Measurements from ENCODE around the gene VCAN.

VCAN gene

GRCh38 chr5:83469075-83469474 is 2.5 kb upstream of the VCAN start:
- TF ChIP-seq, protein P1, sequence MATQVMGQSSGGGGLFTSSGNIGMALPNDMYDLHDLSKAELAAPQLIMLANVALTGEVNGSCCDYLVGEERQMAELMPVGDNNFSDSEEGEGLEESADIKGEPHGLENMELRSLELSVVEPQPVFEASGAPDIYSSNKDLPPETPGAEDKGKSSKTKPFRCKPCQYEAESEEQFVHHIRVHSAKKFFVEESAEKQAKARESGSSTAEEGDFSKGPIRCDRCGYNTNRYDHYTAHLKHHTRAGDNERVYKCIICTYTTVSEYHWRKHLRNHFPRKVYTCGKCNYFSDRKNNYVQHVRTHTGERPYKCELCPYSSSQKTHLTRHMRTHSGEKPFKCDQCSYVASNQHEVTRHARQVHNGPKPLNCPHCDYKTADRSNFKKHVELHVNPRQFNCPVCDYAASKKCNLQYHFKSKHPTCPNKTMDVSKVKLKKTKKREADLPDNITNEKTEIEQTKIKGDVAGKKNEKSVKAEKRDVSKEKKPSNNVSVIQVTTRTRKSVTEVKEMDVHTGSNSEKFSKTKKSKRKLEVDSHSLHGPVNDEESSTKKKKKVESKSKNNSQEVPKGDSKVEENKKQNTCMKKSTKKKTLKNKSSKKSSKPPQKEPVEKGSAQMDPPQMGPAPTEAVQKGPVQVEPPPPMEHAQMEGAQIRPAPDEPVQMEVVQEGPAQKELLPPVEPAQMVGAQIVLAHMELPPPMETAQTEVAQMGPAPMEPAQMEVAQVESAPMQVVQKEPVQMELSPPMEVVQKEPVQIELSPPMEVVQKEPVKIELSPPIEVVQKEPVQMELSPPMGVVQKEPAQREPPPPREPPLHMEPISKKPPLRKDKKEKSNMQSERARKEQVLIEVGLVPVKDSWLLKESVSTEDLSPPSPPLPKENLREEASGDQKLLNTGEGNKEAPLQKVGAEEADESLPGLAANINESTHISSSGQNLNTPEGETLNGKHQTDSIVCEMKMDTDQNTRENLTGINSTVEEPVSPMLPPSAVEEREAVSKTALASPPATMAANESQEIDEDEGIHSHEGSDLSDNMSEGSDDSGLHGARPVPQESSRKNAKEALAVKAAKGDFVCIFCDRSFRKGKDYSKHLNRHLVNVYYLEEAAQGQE (IDR thresholded peaks at IDR 0.05; ENCODE audit: insufficient read depth in 1 of 2, low read depth in 2 of 2, low read length in 2 of 2): no peak
- TF ChIP-seq FOXP2 (optimal IDR thresholded peaks at IDR 0.05; ENCODE audit: borderline replicate concordance, extremely low read depth, extremely low read length, insufficient read depth) (no peak), SIN3A (IDR thresholded peaks at IDR 0.05; ENCODE audit: borderline replicate concordance, insufficient read depth, low read length) (no peak), POLR2AphosphoS5 (IDR thresholded peaks at IDR 0.05; ENCODE audit: low read depth, low read length) (no peak), TAF1 (IDR thresholded peaks at IDR 0.05; ENCODE audit: borderline replicate concordance, insufficient read depth, low read length) (no peak)

GRCh38 chr5:83470526-83471404 is 779 bp upstream of the VCAN start:
- TF ChIP-seq TAF1 (IDR thresholded peaks at IDR 0.05; ENCODE audit: borderline replicate concordance, insufficient read depth, low read length): no peak
- TF ChIP-seq SIN3A (IDR thresholded peaks at IDR 0.05; ENCODE audit: borderline replicate concordance, insufficient read depth, low read length): 0 out of 2 replicates have a peak, but pooled peaks have one; percentile 2

GRCh38 chr5:83472213-83472507 is 616 bp downstream of the VCAN start:
- no peak for TF ChIP-seq POLR2AphosphoS5 (IDR thresholded peaks at IDR 0.05; ENCODE audit: low read depth, low read length)
- TF ChIP-seq FOXP2 (optimal IDR thresholded peaks at IDR 0.05; ENCODE audit: borderline replicate concordance, extremely low read depth, extremely low read length, insufficient read depth): no peak
- TF ChIP-seq, protein P1 (IDR thresholded peaks at IDR 0.05; ENCODE audit: insufficient read depth in 1 of 2, low read depth in 2 of 2, low read length in 2 of 2): no peak
- TF ChIP-seq SIN3A (IDR thresholded peaks at IDR 0.05; ENCODE audit: borderline replicate concordance, insufficient read depth, low read length): no peak
- TF ChIP-seq TAF1 (IDR thresholded peaks at IDR 0.05; ENCODE audit: borderline replicate concordance, insufficient read depth, low read length): no peak

DNA sequence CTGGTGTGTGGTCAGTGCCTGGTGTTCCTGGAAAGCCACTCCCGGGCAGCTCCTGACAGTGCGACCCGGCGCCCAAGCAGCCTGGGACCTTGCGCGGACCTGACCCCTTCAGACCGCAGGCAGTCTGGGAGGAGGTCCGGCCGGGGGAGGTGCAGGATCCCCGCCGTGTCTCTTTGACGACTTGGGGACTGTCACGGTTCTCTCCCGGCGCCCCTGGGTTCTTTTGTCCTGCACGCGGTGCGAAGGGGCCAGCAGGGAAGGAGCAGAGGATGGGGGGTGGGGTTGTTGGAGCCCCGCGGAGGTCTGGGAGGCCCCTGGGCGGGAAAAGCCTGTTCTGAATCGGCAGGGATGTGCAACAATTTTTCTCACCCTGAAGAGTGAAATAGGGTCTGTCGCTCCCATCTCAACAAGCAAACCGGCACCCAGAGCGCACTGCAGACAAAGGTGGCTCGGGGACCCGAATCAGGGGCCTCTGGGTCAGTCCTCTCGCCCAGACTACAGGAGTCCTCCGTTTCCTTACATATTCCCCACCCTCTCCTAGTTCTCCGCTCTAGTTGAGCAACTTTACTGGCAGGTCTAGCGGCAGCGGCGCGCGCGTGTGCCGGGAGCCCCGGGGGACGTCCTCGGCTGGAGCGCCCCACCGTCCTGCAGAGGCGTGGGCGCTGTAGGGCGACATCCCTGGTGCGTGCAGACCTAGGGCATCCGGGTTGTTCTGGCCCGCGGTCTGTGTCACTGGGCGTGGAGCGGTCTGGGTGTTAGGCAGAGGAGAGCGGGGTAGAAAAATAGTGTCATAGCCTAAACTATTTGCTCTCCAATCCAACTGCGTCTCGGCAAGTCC is 1.2 kb downstream of the VCAN start:
- no peak for TF ChIP-seq SIN3A (IDR thresholded peaks at IDR 0.05; ENCODE audit: borderline replicate concordance, insufficient read depth, low read length)
- no peak for TF ChIP-seq FOXP2 (optimal IDR thresholded peaks at IDR 0.05; ENCODE audit: borderline replicate concordance, extremely low read depth, extremely low read length, insufficient read depth)
- no peak for TF ChIP-seq TAF1 (IDR thresholded peaks at IDR 0.05; ENCODE audit: borderline replicate concordance, insufficient read depth, low read length)
- peak; percentile 12; the same call in 1 of the 2 replicates for TF ChIP-seq POLR2AphosphoS5 (IDR thresholded peaks at IDR 0.05; ENCODE audit: low read depth, low read length)
- TF ChIP-seq, protein P1 (IDR thresholded peaks at IDR 0.05; ENCODE audit: insufficient read depth in 1 of 2, low read depth in 2 of 2, low read length in 2 of 2): no peak

DNA sequence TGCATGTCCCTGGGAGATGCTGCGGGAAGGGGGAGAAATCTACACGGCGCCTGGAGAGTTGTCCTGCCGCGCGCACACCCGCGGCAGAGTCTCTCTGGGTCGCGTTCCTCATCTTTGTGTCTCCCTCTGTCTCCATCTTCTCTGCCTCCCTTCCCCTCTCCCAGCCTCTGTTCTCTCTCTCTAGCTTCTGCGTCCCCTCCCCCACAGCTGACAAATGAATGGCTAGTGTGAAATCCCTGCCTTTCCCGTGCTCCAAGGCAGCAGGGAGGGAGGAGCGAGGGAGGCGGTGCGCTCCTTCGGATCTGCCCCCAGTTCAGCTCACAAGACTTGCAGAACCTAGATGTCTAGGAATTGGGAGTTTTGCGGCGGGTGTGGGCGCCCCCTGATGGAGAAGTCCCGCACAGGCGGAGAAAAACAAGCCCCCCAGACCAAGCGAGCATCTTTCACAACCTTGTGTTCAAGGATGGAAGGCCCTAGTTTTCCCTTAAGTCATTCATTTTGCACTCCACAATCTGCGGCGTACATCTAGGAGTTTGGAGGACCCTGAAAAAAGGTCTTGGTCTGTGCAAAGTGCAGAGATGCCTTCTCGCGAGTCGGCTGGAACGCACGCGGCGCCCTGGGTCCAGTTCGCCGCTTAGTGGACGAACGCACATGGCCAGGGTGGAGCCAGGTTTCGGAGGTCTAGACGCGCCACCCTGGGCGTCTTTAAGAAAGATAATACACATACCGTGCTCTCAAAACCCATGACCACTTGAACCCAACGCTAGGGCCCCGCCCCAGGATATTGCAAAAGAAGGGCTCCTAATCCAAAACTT is 2.0 kb downstream of the VCAN start:
- TF ChIP-seq POLR2AphosphoS5 (IDR thresholded peaks at IDR 0.05; ENCODE audit: low read depth, low read length): peak; percentile 87; the same call in 1 of the 2 replicates
- peak; percentile 98 for TF ChIP-seq TAF1 (IDR thresholded peaks at IDR 0.05; ENCODE audit: borderline replicate concordance, insufficient read depth, low read length)
- TF ChIP-seq, protein P1 (IDR thresholded peaks at IDR 0.05; ENCODE audit: insufficient read depth in 1 of 2, low read depth in 2 of 2, low read length in 2 of 2): peak; percentile 23 to 70; a peak in 3 of 4 replicates
- peak; percentile 94; the same call in 1 of the 2 replicates for TF ChIP-seq SIN3A (IDR thresholded peaks at IDR 0.05; ENCODE audit: borderline replicate concordance, insufficient read depth, low read length)
- TF ChIP-seq FOXP2 (optimal IDR thresholded peaks at IDR 0.05; ENCODE audit: borderline replicate concordance, extremely low read depth, extremely low read length, insufficient read depth): no peak
